Dermis blood vessel endothelial cell (primary cell): ENCODE measurements around the gene TBC1D30. TPM values are rescaled to one million over a fixed set of nuclear protein-coding genes. Genes with fewer than 3 reads are reported as not detected.

Experiments
- DNase-seq: peaks from one replicate; pipeline ENCODE4 v3.0.0; 2010
- total RNA-seq: library from RNA; depleted of rRNA; stranded (reverse); fragments of >200 nt; gene quantifications from 2 replicates; pipeline ENCODE4 v1.2.3, GENCODE V29; 2014

Gene TBC1D30
- total RNA-seq, 1 donor from 2014 or later: 19.6 TPM

GRCh38 chr12:64864319-64864718 lies 39.9 kb downstream of the TBC1D30 start:
- DNase-seq: no peak

- no peak for DNase-seq
These were observed 50.7 kb downstream of the TBC1D30 start for GRCh38 chr12:64875186-64875585.

- no peak for DNase-seq
These were observed 52.1 kb downstream of the TBC1D30 start for GRCh38 chr12:64876388-64877071.

- no peak for DNase-seq
These were observed 53.0 kb downstream of the TBC1D30 start for GRCh38 chr12:64877363-64878004.

GRCh38 chr12:64882687-64883086 lies 58.2 kb downstream of the TBC1D30 start:
- DNase-seq: no peak

- DNase-seq: no peak
These were observed 59.1 kb downstream of the TBC1D30 start for GRCh38 chr12:64883264-64884163.

GRCh38 chr12:64884164-64884542 lies 59.7 kb downstream of the TBC1D30 start:
- no peak for DNase-seq

- no peak for DNase-seq
These were observed 60.3 kb downstream of the TBC1D30 start for GRCh38 chr12:64884728-64885127.

GRCh38 chr12:64889434-64890216 lies 65.2 kb downstream of the TBC1D30 start:
- DNase-seq: no peak

GRCh38 chr12:64890873-64891468 lies 66.5 kb downstream of the TBC1D30 start:
- peak; percentile 80 for DNase-seq

- no peak for DNase-seq
These were observed 67.2 kb downstream of the TBC1D30 start for GRCh38 chr12:64891629-64892028.

- DNase-seq: no peak
These were observed 68.1 kb downstream of the TBC1D30 start for GRCh38 chr12:64892561-64892960.

GRCh38 chr12:64893961-64894360 lies 69.5 kb downstream of the TBC1D30 start:
- DNase-seq: peak; percentile 38

- DNase-seq: peak; percentile 47
These were observed 70.5 kb downstream of the TBC1D30 start for GRCh38 chr12:64894827-64895475.

- DNase-seq: peak; percentile 31
These were observed 71.1 kb downstream of the TBC1D30 start for GRCh38 chr12:64895526-64895925.

- peak; percentile 75 for DNase-seq
These were observed 76.1 kb downstream of the TBC1D30 start for GRCh38 chr12:64900540-64900939.

- DNase-seq: peak; percentile 20
These were observed 79.2 kb downstream of the TBC1D30 start for GRCh38 chr12:64903479-64904152.

GRCh38 chr12:64907097-64907496 lies 82.7 kb downstream of the TBC1D30 start:
- no peak for DNase-seq

GRCh38 chr12:64909124-64909523 lies 84.7 kb downstream of the TBC1D30 start:
- no peak for DNase-seq

- no peak for DNase-seq
These were observed 86.6 kb downstream of the TBC1D30 start for GRCh38 chr12:64911081-64911480.

GRCh38 chr12:64911912-64912311 lies 87.5 kb downstream of the TBC1D30 start:
- no peak for DNase-seq
